ENCODE data around the gene STS. TPM values are rescaled to one million over a fixed set of nuclear protein-coding genes. Genes with fewer than 3 reads are reported as not detected.
"Not testable (repeated sequence)": the region's sequence is repeated elsewhere in the genome, so short reads cannot be mapped to it uniquely, and the experiment has no call there.

STS gene
- total RNA-seq, 1 donor from 2014 or later = 6.9 TPM

DNA sequence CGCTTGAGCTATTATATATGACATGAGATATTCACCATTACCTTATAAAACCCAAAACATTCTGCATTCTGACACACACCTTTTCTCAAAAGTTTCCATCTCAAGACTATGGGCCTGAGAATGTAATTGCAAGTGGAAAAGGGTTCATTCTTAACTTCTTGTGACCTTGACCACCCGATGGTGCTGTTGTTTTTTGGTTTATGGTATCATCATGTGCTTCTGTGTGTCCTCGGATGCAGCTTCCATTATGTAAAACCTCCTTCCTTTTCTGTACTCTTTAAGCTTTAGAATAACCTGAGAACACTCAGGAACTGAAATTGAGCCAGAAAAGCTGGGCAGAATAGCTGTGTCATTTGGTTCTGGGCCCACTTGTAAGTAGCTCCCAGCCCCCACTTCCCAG is 16.7 kb downstream of the STS start:
- Mint-ChIP-seq H3K27me3 (ENCODE audit: low read depth) (no peaks in the 10 kb centered on the region), H3K27ac (ENCODE audit: unreplicated experiment) (no peak overlapping the region), H3K4me1 (peaks cover 4% of the 10 kb centered on the region), H3K4me3 (no peak overlapping the region), H3K9me3 (peaks cover 1% of the 10 kb centered on the region), H3K36me3 (ENCODE audit: low read depth) (peaks cover under 1% of the 10 kb centered on the region)
- DNase-seq (ENCODE audit: low read depth, low spot score) = no peak
- TF ChIP-seq, protein P1, sequence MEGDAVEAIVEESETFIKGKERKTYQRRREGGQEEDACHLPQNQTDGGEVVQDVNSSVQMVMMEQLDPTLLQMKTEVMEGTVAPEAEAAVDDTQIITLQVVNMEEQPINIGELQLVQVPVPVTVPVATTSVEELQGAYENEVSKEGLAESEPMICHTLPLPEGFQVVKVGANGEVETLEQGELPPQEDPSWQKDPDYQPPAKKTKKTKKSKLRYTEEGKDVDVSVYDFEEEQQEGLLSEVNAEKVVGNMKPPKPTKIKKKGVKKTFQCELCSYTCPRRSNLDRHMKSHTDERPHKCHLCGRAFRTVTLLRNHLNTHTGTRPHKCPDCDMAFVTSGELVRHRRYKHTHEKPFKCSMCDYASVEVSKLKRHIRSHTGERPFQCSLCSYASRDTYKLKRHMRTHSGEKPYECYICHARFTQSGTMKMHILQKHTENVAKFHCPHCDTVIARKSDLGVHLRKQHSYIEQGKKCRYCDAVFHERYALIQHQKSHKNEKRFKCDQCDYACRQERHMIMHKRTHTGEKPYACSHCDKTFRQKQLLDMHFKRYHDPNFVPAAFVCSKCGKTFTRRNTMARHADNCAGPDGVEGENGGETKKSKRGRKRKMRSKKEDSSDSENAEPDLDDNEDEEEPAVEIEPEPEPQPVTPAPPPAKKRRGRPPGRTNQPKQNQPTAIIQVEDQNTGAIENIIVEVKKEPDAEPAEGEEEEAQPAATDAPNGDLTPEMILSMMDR (conservative IDR thresholded peaks at IDR 0.05) = no peak

DNA sequence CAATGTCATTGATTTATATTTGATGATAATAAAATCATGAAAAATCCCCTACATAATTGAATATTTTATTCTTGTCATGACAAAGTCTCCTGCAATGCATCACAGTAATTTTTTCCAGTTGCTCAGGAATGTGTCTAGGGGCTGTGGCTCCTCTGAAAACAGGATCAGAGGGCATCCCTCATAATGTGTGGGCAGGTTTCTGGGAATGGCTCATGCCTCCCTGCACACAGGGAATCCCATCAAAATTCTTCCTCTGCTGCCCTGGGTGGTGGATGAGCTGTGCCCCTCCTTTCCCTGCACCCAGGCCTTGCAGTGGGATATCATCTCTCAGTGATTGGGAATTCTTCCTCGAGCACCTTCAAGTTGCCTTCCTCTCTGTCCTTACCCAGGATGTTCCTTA is 20.9 kb downstream of the STS start:
- TF ChIP-seq, protein P1 (conservative IDR thresholded peaks at IDR 0.05) = no peak
- Mint-ChIP-seq H3K9me3 (peaks cover 6% of the 10 kb centered on the region), H3K36me3 (ENCODE audit: low read depth) (peaks cover 3% of the 10 kb centered on the region), H3K27me3 (ENCODE audit: low read depth) (no peaks in the 10 kb centered on the region), H3K27ac (ENCODE audit: unreplicated experiment) (no peak overlapping the region), H3K4me1 (no peaks in the 10 kb centered on the region), H3K4me3 (no peak overlapping the region)
- no peak for DNase-seq (ENCODE audit: low read depth, low spot score)

DNA sequence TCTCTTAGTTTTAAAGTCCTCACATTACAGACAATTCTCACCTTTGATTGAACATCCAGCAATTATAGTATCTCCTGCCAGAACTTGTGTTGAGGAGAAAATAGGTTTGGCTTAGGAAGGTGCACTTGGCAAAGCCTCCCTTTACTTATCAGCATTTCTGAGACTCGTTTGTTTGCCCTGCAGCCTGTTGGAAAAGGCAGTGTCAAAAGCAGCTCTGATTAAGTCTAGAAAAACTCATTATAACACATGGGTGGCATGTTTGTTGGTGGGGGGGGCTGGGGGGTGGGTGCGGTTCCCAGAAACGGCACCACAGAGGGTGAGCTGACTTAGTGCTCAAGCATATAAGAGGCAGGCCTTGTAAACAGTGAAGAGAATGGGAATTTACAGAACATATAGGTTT is 22.1 kb downstream of the STS start:
- Mint-ChIP-seq H3K4me1 (no peaks in the 10 kb centered on the region), H3K9me3 (peaks cover 6% of the 10 kb centered on the region)
- no peak for DNase-seq (ENCODE audit: low read depth, low spot score)

GRCh38 chrX:7170898-7171297 is 23.4 kb downstream of the STS start:
- Mint-ChIP-seq H3K36me3 (ENCODE audit: low read depth) (peaks cover 3% of the 10 kb centered on the region), H3K9me3 (peaks cover 6% of the 10 kb centered on the region), H3K27me3 (ENCODE audit: low read depth) (no peaks in the 10 kb centered on the region), H3K27ac (ENCODE audit: unreplicated experiment) (no peak overlapping the region), H3K4me3 (no peak overlapping the region), H3K4me1 (peaks cover 1% of the 10 kb centered on the region)
- TF ChIP-seq, protein P1 (conservative IDR thresholded peaks at IDR 0.05) = peak; percentile 51
- no peak for DNase-seq (ENCODE audit: low read depth, low spot score)

More for the DNA sequence above, 22.1 kb downstream of the STS start:
- Mint-ChIP-seq H3K4me3 (no peak overlapping the region), H3K27me3 (ENCODE audit: low read depth) (no peaks in the 10 kb centered on the region), H3K27ac (ENCODE audit: unreplicated experiment) (no peak overlapping the region), H3K36me3 (ENCODE audit: low read depth) (peaks cover 3% of the 10 kb centered on the region)
- TF ChIP-seq, protein P1 (conservative IDR thresholded peaks at IDR 0.05) = no peak

DNA sequence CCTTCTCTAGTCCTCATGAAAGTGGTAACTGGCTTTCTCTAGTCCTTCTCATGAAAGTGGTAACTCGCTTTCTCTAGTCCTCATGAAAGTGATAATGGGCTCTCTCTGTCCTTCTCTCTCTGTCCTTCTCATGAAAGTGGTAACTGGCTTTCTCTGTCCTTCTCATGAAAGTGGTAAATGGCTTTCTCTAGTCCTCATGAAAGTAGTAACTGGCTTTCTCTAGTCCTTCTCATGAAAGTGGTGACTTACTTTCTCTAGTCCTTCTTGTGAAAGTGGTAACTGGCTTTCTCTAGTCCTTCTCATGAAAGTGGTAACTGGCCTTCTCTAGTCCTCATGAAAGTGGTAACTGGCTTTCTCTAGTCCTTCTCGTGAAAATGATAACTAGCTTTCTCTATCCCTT is 31.3 kb downstream of the STS start:
- H3K27ac Mint-ChIP-seq (ENCODE audit: unreplicated experiment) = peak overlapping the region; percentile 30
- not testable (repeated sequence) for H3K27me3 Mint-ChIP-seq (ENCODE audit: low read depth); H3K9me3 Mint-ChIP-seq; H3K4me3 Mint-ChIP-seq; H3K36me3 Mint-ChIP-seq (ENCODE audit: low read depth); H3K4me1 Mint-ChIP-seq; DNase-seq (ENCODE audit: low read depth, low spot score)

DNA sequence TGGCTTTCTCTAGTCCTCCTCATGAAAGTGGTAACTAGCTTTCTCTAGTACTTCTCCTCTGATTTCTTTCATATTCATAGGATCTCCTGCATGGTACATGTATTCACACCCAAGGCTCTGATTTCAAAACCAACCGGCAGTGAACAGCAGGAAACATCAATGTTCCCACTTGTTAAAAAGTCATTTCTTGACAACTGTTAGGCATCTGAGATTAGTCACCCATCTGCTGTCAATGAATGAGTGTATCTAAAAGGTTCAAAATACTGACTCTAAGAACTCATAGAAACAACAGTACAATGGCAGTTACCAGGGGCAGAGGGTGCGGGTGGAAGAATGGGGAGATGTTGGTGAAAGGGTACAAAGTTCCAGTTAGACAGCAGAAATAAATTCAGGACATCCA is 31.9 kb downstream of the STS start:
- H3K4me3 Mint-ChIP-seq = no peak overlapping the region
- TF ChIP-seq, protein P1 (conservative IDR thresholded peaks at IDR 0.05) = no peak
- H3K27ac Mint-ChIP-seq (ENCODE audit: unreplicated experiment) = no peak overlapping the region
- H3K27me3 Mint-ChIP-seq (ENCODE audit: low read depth) = no peaks in the 10 kb centered on the region
- peaks cover 4% of the 10 kb centered on the region for H3K9me3 Mint-ChIP-seq
- H3K4me1 Mint-ChIP-seq = peaks cover 3% of the 10 kb centered on the region
- peaks cover 2% of the 10 kb centered on the region for H3K36me3 Mint-ChIP-seq (ENCODE audit: low read depth)
- no peak for DNase-seq (ENCODE audit: low read depth, low spot score)
